CD4-positive, alpha-beta T cell treated with Interleukin-21 for 1 hour (primary cell): ENCODE measurements around the gene PRR5L.

Experiments
- DNase-seq: peaks from one replicate; pipeline ENCODE4 v3.0.0-alpha.2; 2020

PRR5L gene

DNA sequence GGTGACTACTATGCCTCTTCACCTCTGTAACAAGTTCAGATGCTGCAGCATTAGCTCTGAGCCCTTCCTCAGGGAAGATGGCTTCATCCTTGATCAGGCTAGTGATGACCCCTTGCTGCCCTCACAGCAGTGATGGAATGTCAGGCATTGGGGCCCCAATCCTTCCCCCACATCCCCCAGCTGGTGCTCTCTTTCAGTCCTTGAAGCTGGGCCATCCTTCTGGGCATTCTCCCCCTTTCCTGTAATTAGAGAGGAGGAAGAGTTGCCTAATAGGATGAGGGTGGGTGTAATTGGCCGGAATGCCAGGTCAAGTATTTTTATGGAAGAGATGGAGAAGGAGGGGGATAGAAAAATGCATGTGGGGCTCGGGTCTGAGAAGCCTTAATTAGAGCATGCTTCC lies 151.4 kb downstream of the PRR5L start:
- DNase-seq, result no peak

DNA sequence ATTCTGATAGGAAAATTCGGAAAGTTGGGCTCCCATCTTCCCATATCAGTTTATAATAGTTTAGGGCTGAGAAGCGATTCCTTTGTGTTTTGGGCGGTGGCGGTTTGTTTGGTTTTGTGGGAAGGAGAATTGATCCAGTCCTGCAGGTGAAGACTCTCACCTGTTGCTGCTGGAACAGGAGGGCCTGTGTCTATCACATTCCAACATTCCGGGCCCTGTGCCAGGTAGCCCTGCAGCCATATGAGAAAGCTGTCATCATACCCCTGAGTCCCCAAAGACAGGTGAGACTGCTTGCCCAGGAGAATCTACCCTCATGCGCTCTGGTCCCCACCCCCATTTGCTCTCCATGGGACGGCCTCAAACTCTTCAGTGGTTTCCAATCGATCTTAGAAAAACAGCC lies 151.9 kb downstream of the PRR5L start:
- no peak for DNase-seq

DNA sequence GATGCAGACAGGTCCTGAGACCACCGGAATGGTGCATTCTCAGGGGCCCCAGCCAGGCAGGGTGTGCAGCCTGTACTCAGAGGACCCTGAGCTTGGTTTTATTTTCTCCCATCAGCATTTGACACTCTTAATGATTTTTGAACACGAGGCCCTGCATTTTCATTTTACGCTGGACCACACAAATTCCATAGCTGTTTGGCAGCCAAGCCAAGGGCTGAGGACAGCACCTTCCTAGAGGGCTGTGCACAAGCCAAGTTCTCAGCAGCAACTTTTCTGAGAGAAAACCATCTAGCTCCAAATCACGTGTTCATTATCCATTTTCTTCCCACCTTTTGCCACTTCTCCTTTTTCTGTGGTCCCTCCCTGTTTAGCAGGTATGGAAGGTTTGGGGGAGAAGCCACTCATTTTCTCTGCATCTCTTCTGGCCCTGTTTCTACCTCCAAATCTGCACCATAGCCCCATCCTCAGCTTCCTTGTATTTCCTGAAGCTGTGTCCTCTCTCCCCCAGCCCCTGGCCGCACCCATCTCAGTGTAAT lies 153.5 kb downstream of the PRR5L start:
- no peak for DNase-seq

DNA sequence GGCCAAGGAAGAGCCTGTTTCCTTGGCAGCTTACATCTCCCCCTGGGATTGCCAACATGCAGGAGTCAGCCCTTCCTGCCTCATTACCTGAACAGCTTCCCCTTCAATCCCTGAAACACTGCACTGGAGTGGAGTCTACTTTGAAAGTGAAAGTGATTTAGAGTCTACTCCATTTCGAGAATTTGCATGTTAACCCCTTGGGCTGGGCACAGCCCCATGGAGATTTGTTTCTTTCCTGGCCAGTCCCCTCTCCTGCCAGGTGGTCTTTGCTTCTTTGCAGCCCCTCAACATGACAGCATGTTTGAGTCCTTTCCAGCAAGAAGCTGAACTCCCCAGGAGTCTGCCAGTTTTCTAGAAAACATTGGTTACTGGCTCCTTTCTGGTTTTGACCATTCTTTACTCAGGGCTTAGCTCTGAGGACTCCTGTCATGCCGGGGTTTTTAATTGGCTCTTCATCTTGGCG lies 154.1 kb downstream of the PRR5L start:
- no peak for DNase-seq

DNA sequence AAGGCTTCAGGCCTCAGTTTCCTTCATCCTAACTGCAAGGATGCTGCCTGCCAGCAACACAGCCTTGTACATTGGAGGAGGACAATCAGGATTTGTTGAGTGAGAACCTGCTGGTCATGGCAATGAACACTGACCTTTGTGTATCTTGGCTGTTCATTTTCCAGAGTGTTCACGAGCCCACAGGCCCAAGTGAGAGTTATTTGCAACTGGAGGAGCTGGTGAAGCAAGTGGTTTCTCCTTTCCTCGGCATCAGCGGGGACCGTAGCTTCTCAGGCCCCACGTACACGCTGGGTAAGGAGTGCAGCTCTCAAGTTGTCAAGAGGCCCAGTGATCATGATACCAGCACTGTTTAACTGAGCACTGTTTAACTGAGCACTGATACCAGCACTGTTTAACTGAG lies 155.0 kb downstream of the PRR5L start:
- DNase-seq, result no peak

DNA sequence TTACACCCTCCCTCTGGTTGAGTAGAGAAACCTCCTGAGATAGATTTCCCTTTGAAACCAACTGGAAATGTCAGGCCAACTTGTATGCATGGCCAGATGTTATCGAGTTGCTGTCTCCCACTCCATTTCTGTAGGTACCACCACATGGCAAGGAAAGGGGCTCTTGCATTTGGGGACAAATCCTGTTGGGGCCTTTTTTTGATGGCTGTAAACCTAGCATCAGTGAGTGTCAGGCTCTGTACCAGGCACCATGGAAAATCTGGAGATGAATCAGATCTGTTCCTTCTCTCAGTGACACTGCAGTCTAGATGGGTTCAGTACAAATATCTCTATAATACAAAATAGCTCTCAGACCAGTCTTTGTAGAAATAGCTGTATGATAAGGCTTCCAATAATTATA lies 155.6 kb downstream of the PRR5L start:
- DNase-seq, result no peak

DNA sequence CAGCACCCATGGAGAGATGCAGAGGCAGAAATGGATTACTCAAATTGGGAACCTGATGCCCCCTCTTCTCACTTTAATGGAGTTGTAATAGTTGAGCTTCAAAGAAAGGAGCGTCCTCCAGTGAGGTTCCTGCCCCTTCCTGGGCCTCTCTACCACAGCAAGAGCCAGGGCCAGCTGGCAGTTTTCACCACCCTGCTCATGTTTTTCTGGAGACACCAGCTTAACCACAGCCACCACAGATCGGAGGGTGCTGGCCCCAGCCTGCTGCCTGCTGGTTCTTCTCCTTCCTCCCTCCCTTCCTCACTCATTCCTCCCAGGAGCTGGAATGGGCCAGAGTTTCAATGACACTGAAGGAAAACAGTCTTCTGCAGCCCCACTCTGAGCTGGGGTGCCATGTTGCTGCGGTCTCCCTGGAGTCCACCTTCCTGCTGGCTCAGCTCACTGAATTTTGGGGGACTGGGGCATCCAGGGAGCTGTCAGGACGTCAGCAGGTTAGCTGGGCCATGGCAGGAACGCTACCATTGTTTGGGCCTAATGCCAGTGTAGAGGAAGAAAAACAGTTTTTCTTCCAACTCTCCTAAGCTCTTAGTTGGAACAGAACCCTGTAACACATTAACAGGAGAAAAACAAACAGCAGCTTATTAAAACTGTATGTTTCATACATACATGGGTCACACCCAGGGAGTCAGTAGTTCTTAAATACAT lies 156.3 kb downstream of the PRR5L start:
- peak; percentile 45 for DNase-seq

DNA sequence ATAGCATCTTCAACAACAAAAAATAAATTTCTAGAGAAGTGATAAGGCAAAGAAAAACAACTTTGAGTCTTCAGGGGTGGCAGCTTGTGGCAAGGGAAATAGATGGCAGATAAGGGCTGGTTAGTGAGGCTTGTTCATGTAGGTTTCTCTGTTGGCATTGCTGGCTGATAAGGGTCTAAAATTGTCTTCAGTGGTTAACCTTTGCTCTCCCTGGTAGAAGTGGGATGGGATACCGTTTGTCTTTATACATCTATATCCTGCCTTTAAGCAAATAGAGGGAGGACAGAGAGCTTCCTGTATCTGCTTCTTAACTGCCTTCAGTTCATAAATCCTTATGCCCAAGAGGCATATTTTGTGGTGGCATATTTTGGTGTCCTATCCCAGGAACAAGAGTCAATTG lies 156.9 kb downstream of the PRR5L start:
- DNase-seq, result peak; percentile 18

DNA sequence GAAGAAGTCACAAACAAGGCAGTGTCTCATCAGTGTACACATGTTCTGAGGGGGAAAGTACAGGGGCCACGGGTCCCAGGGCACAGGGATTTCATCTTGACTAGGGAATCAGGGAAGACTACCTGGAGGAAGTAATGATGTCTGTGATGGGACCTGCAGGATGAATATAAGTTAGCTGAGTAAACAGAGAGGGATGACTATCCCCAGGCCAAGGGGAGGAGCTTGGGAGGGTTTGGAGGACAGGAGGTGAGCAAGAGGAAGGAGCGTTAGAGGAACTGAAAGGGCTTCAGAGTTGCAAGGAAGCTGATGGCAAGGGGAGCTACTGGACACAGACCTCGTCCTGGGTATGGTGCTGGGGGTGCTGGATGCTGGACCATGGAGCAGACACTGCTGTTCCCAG lies 157.6 kb downstream of the PRR5L start:
- no peak for DNase-seq

DNA sequence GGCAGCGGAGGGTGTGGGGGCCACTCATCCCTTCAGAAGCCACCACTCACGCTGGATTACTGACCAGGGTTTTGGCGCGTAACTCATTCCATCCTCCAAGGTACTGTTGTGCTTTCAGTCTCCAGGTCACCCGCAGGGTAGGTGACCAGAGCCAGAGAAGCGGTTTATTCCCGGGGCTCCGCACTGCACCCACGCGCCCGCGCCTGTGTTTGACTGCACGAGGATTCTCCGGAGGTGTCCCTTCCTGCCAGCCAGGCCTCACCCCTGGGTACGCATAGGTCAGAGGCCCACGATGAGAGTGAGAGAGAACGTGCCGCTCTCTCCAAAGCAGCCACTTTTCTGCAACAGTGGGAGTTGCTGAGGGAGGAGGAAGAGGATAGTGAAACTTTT lies 158.5 kb downstream of the PRR5L start:
- DNase-seq, result no peak

DNA sequence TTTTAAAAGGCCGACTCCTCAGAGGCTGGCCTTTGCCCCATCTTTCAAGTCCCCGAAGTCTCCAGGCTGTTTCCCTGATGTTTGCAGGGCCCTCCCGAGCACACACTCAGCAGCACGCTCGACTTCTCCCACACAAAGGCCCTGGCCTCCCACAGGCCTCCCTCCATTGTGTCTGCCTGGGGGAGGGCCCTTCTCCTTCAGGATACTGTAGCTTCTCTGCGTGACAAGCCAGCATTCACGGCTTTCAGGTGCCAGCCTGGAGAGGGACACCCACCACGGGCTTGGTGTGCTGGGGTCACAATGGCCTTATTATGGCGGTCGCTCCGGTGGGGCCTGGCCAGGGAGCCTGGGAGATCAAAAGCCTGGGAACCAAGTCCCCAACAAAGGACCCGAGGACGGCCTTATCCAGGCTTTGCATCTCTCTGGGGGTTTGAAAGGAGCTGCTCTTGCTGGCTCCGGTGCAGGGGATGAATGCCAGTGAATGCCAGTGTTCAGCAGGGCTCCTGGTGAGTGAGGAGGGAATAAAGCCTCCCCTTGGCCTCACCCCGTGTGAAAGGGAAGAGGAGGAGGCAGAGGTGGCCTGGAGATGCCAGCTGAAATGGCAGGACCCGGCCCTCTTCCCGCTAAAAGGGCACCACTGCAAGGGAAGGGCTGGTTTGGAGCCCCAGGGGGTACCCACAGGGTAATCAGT lies 159.0 kb downstream of the PRR5L start:
- DNase-seq, result no peak

DNA sequence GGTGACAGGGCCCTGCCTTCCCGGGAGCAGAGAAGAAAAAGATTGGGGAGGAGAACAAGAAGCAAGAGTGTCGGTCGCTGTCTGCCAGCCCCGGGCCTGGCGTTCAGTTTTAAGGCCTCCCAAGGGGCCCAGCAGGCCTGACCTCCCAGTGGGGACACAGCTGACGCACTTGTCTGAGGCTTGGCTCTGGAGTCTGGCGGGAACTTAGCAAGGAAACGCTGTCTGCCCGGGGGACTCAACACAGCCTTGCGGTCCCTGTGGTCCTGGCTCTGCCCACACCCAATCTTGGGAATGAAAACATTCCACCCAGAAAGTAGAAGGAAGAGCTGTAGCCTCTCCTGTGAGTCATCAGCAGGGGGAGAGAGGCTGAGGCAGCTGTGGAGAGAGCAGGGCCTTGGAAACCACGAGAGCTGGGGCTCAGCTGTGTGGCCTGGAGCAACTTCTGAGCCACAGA lies 159.6 kb downstream of the PRR5L start:
- no peak for DNase-seq

DNA sequence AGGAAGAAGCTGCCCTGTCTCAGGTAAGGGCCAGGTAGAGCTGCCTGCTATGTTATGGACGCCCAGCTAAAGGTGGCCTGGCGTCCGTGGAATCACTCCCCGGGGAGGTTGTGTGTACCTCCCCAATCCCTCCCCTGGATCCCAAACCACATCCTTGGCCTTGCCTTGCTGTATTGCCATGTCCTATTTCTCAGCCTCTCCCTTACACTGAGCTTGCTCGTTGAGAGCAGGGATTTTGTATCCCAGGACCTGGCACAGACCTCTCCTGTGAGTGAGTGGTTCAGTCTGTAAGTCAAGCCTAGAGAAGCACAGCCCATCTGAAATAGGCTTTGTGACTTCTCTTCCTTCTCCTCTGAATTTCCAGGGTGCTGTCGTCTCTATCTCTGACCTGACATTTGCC lies 160.1 kb downstream of the PRR5L start:
- DNase-seq, result no peak

DNA sequence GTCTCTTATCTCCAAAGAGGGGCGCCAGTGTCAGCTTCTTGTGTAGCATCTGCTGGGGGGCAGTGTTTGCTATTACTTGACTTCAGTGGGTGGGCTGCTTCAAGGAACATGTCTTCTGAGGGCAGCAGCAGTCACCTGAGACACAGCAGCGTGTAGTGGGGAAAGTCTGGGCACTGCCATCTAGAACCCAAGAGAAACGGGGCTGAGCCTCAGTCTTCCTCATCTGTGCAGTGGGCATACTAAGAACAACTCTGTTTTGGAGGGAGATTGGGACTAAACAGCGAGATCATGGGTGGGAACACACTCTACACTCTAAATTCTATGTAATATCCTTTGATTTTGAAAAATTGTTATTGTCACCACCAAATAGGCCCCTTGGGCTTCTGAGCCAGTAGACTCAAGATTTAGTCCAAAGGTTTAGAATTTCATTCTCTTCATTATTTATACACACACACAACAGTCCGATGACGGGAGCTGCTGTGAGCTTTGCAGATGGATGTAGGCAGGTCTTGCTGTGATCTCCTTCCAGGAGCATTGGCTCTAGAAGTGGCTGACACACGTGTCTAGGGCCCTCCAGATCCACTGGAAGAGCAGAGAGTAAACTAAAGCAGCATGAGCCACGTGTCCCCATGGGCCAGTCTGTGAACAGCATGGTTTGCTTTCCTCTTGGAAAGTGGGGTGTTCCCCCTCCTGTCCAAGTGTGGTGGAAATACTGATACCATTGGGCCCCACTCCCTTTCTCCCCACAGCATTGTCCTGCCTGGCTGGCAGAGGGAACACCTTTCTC lies 162.2 kb downstream of the PRR5L start:
- no peak for DNase-seq

DNA sequence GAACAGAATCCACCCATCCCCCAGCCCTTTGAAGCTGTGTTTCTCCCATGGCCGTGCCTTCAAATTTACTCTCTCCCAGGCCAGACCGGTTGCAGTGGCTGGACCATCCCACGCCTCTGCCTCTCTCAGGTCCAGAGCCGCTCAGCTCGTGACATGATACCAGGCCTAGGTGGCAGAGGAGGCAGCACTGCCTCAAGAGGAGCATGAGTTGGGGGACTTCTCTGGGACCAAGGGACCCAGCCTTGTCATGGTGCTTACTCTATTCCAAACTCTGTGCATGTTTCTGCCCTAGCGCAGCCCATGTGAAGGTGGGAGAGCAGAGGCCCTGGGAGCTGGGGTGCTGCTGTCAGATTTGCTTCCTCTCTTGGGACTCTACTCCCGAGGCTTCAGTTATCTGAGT lies 163.0 kb downstream of the PRR5L start:
- no peak for DNase-seq

DNA sequence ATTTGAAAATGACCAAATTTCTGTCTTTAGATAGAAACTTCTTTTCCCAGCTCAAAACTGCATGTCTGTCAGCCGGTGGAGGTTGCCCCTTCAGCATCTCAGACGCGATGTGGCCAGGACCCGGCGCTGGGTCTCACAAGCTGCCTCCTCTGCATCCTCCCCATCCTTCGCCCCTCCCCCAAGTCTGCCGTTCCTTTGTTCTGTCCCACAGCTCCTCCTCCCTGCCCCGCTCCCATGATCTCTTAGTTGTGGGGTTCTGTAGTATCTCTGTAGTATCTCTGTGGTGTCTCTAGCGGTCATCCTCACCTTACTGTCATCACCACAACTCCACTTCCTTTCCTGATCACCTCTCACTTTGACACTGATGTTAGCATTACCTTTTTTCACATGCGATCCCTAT lies 164.1 kb downstream of the PRR5L start:
- DNase-seq, result no peak

DNA sequence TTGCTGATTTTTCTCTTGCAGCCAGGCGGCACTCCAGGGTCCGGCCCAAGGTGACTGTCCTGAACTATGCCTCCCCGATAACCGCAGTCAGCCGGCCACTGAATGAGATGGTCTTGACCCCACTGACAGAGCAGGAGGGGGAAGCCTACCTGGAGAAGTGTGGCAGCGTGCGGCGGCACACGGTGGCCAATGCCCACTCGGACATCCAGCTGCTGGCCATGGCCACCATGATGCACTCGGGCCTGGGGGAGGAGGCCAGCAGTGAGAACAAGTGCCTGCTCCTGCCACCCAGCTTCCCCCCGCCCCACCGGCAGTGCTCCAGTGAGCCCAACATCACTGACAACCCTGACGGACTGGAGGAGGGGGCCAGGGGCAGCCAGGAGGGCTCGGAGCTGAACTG lies 166.2 kb downstream of the PRR5L start:
- no peak for DNase-seq

DNA sequence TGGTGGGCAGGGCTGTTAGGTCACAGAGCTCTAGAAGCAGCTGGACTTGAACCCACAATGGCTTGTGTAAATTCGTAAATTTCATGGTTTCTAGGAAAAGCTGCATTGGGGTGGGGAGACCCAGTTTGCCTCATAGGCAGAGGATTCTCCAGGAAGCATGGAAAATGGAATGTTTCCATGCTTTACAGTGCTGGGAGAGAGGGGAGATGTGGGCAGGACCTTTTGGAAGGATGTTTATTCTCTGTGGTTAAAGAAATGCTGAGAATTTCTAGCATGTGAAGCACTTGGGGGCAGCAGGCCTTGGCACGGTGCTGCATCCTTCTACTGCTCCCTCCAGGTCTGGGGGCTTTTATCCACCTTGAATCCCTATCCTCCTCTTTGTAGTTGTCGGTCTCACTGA lies 167.7 kb downstream of the PRR5L start:
- DNase-seq, result no peak

DNA sequence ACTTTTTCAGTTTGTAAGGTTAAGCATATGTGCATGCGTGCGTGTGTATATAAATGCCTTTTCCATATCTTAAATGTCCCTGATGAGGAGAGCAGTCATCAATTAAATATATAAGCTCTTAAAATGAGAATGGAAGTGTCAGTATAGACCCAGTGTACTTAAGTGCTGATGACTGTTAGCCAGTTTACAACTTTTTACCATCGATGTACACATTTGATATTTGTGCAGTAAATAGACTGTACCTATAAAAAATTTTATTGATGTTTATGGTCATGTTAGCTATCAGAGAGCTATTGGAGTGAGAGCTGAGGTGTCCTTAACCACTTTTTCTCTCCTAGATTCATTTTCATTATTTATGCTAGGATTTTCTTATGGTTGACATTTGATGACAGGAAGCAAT lies 168.6 kb downstream of the PRR5L start:
- DNase-seq, result no peak

DNA sequence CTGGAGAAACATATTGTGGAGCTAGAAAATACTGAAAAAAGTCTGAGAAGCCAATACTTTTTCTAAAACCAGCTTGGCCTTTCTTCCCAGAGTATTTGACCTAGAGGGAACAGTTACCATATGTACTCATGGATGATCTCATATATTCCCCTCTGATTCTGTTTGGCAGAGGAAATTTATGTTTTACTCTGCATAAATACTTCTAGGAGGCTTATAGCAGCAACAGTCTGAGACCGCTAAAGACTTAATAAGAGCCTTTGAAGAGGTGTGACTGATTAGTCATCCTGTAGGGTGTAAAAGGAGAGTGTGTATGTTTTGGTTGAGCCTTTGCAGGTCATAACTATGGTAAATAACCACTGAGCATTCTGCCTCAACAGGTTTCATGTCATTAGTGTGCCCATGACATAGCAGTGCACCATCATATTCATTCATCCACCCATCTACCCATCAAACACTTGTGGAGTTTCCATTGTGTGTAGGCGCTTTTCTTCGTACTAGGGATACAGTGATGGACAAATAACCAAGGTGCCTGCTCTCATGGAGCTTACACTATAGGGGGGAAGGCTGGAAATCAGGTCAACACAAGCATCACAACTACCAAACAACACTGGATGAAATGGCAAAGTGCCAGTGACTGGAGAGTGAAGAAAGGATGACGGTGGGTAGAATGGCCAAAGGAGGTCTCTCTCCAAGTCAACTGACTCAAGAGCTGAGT lies 169.5 kb downstream of the PRR5L start:
- no peak for DNase-seq

DNA sequence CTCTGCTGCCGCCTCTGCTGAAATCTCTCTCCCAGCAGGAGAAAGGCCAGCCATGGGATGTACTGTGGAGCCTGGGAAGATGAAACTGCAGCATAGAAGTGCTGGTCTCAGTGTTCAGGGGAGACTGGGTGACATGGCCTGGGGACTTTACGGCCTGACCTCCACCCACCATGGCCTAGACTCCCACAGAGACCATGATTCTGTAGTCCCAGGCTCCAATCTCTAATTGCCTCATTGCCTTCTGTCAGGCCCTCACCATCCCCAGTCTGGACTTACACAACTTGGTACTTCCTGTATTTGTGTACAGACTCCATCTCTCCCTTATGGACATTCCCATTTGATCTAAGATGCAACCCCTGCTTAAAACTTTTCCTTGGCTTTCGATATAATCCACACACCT lies 170.9 kb downstream of the PRR5L start:
- no peak for DNase-seq

DNA sequence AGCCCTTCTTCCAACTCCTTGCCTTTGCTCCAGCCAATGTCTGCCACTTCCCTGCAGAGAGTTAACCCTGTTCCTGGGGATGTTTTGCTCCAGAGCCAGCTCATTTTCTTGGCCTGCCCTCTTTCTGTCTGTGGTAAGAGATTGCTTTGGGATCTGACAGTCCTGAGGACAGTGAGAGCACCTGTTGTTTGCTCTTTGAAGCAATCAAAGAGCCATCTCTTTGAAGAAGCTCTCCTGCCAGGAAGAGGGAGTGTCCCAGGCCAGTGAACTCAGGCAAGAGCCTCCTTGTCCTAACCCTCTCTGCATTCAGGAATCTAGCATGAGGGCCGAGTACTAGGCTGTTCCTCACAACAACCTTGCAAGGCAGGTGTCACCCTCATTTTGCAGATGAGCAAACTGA lies 171.8 kb downstream of the PRR5L start:
- DNase-seq, result no peak

DNA sequence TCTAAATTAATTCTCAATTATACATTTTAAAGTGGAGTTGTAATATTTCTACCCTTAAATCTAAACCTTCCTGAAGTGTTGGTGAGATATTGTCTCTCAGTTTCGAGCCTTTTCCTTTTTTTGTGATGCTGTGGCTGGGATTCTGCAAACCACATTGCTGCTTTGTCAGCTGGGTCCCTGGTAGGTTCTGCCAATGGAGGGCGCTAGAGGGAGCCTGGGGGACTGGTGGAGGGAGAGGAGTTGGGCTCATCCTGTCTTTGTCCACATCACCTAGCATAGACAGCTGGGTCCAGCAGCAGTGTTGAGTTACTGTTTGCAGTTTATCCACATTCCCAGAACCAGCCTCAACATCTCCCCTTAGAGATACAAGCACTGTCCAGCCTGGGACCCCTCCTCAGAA lies 173.0 kb downstream of the PRR5L start:
- DNase-seq, result peak; percentile 29
